ENCODE measurements around the gene RBM15B.
A peak's percentile ranks its signal among the peaks of the same experiment; 100 is the strongest.

Gene RBM15B

DNA sequence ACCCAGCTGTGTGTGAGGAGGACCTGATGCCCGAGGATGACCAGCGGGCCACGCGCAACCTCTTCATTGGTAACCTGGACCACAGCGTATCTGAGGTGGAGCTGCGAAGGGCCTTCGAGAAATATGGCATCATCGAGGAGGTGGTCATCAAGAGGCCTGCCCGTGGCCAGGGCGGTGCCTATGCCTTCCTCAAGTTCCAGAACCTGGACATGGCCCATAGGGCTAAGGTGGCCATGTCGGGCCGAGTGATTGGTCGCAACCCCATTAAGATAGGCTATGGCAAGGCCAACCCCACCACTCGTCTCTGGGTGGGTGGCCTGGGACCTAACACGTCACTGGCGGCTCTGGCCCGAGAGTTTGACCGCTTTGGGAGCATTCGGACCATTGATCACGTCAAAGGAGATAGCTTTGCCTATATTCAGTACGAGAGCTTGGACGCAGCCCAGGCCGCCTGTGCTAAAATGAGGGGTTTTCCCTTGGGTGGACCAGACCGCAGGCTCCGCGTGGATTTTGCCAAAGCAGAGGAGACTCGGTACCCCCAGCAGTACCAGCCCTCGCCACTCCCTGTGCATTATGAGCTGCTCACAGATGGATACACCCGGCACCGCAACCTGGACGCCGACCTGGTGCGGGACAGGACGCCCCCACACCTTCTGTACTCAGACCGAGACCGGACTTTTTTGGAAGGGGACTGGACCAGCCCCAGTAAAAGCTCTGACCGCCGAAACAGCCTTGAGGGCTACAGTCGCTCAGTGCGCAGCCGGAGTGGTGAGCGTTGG lies 1.5 kb downstream of the RBM15B start:
- no peak for DNase-seq

DNA sequence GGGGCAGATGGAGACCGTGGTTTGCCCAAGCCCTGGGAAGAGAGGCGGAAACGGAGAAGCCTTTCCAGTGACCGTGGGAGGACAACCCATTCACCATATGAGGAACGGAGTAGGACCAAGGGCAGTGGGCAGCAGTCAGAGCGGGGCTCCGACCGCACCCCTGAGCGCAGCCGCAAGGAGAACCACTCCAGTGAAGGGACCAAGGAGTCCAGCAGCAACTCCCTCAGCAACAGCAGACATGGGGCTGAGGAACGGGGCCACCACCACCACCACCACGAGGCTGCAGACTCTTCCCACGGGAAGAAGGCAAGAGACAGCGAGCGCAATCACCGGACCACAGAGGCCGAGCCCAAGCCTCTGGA lies 2.0 kb downstream of the RBM15B start:
- no peak for DNase-seq

DNA sequence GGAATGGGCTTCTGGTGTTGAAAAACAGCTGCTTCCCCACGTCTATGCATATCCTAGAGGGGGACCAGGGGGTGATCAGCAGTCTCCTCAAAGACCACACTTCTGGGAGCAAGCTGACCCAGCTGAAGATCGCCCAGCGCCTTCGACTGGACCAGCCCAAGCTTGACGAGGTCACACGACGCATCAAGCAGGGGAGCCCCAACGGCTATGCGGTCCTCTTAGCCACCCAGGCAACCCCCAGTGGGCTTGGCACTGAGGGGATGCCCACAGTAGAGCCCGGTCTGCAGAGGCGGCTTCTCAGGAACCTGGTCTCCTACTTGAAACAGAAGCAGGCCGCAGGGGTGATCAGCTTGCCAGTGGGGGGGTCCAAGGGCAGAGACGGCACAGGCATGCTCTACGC lies 2.5 kb downstream of the RBM15B start:
- no peak for DNase-seq

DNA sequence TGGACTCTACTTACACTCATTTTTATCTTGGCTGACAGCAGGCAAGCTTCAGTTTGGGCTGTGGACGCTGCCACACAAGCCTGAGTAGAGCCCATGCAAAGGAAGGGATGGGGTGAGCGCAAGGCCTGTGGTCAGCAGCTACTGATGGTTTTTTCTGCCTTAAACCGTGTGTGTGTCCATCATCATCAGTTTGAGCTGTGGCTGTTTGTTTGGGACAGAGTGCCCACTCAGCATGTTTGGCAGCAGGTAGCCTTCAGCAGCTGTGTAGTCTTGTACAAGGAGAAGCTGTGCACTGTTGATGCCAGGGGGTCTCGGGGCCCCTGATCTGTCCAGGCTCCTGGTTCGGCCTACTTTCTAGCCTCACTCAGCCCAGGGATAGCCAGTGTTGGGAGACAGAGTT lies 3.5 kb downstream of the RBM15B start:
- no peak for DNase-seq

DNA sequence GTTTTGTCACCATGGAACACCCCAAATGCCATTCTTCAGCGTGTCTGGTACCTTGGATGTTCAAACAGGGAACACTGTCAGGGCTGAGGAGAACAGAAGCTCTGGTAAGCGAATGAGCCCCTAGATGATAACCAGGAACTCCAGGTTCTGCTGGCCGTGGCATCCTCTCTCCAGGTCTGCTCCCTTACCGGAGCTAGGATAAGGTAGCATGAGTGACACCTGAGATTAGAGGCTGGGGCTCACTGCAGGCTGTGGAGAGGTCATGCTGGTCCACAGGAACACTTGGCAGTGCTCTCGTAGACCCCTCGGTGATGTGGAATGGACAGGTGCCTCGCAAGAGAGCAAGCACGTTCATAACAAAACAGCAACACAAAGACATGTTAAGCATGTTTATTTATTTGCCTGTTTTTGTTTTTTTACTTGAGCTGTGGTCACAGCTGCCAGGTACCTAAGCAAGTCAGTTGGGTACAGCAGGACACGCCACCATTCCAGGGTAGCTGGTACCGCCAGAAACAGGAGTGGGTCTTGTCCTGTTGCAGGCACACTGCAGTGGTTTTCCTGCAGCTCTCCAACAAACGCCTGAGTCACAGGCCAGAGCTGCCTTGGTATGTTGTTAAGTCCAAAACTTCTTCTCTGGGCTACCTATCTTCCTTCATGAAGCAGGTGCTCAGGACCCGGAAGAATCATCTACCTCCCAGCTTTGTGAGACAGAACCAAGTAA lies 4.6 kb downstream of the RBM15B start:
- no peak for DNase-seq

DNA sequence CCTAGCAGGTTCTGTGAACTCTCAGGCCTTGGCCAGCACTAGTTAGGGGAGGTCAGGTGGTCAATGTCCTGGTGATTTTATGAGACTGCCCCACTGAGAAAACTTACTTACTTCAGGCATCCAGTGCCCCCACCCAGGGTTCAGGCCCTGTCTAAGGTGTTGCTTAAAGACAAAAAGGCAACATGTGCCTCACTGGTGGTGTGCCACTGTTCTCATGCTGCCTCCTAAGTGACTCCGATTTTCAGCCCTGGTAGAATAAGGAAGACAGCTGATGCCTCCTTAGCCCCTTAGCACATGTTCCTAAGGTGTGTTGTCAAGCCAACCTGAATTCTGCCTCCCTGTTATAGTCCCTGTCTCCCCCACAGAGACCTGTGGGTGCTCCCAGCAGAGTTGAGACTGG lies 5.3 kb downstream of the RBM15B start:
- DNase-seq, result no peak

DNA sequence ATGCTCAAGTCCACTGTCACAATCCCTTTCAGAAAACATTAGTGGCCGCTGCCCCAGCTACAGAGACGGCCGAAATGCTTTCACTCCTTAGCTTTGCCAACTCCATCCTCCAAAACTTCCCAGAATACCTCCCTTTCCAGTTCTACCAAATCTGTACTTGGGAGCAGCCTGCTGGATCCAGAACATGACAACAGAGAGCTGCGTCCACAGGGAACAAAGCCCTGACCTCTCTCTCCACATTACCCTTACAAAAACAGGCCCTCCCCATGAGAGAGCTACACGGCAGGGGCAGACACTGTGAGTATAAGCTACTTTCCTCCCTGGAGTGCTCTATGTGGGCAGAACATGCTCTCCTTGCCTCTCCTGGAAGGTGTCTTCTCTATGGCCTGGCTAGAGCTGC lies 6.3 kb downstream of the RBM15B start:
- DNase-seq, result no peak

DNA sequence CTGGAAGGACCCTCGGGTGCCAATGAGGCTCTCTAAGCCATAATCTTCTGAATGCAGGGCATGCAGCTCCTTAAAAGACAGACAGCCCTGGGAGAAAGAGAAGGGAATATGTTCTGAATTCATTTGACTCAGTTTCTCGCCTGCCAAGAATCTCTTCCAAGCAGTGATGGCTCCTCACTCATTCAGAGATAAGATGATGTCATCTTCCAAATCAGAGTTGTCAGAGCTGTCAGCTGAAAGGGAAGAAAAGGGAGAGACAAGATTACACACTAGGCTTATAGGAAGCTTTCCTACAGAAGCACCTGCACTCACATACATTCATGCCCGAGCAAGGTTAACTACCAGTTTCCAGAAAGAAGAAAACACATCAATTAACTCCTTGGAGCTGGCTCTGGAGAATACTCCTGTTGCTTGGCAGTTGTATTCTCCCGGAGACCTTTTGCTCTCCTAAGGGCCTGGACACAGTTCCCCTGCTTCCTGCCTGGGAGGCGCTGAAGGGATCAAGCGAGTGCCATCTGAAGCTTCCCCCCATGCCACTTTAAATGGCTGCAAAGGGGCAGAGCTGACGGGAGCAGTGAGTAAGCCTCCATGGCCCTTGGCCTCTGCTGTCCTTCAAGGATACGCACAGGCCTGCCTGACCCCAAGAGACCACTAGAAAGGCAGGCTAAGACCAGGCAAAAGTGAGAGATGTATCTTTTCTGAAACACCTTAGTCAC lies 7.7 kb downstream of the RBM15B start:
- DNase-seq, result no peak

DNA sequence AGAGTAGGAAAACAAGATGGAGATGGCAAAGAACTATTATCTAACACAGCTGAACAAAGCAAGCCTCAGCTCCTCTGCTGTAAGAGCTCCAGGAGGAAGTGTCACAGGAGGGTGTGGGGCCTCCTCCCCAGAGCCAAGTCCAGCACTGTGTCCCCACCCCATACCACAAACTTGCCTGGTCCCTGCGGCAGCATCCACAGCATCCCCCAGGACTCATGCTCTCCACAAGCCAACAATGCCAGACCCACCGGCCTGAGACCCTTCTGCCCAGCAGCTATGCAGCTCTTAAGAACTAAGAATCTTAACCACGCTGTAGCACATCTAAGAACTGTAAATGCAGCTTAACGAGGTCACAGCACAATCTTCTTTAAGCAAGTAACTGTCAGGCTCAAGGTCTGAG lies 9.1 kb downstream of the RBM15B start:
- no peak for DNase-seq

DNA sequence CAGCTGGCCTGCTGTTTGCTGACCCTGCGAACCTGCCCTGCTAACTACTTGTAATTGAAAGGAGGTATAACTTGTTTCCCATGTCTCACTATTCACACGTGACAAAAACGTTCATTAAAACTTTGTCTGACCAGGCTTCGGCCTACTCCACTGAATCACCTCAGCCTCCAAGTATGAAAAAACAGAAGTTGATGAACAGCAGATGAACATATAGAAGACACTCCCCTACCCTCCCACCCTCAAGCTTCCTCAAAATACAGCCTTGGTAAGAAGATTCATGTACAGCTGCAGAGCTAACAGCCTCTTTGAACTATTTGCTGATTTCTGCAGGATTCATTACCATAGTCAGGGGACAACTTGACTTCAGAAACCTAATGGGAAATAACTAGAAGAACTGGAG lies 10.7 kb downstream of the RBM15B start:
- DNase-seq, result no peak

DNA sequence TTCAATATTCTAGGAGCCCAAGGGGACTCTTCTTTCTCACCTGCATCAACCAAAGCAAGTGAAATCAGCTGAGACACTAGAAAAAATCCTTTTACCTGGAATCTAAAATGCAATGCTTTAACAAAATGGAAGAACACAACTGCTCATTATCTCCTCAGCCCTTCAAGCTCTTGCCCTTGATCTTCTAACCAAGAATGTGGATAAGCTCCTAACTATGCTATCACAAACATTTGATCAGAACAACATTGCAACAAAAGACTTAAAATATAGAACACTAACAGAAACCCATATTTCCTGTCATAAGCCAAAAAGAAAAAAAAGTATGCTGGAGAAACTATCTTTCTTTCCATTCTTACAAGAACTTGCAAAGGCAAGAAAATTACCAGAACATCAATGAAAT lies 12.6 kb downstream of the RBM15B start:
- DNase-seq, result no peak

DNA sequence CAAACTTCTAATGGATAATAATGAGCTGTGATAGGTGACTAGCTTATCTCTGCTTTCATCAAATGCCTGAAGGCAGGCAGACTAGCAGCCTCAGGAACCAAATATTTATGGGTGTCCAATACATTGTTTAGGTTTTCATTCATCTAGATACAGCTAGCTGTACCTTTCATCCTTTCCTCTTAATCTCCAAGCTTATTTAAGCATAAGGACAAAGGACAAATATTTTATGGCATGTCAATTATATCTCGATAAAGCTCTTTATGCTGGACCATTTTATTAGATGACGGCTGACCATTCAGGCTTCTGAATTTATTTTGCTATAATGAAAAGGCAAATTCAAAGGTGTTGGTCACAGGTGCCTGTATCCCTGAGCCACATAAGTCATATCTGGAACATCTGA lies 16.9 kb downstream of the RBM15B start:
- no peak for DNase-seq

DNA sequence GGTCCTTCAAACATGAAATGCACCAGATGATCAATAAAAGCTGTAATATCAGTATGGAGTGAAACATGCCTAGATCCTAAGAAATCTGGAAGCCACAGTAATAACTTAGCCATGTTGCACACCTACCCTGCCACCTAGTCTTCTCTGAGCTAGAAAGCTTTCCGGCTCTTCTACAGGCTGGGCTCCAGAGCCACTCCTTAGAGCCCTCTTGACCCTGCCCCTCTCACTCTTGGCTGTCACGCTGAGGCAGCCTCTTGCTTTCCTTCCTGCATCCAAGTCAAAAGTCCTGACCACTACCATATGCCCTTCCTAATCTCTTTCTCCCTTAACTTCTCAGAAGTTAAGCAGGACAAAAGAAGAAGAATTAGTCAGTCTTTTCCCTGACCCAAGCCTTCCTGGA lies 17.7 kb downstream of the RBM15B start:
- DNase-seq, result no peak

DNA sequence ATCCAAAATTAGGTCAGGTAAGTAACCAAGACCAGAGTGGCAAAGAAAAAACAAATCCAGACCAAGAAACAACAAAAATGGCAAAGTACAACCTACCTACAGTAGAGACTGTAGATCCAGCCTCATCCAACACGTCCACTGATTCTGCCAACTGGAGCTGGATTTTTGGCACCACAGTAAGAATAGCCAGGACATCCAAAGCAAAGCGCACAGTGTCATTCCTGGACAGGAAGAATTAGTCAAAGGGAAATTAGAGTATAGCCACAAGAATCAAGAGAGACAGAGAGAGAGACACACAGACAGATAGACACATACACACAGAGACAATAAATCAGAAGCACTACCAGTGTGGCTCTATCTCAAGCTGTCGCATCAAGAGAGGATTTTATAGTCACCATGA lies 31.1 kb downstream of the RBM15B start:
- DNase-seq, result no peak

DNA sequence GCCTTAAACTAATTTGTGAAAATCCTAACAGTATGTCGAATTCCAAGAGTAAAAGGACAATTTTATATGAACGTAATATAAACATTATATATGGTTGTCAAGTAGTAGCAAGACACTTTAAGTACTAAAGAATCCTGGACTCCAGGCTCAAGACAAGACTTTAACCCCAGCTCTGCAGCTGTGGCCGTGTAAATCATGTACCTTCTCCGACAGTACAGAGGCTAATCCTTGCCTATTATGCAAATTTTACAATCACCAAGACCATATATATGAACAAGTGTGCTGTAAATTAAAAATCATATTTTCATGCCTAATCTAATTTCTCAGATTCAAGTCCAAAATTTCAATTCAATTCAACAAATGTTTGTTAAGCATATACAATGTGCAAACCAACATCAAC lies 35.8 kb downstream of the RBM15B start:
- no peak for DNase-seq

DNA sequence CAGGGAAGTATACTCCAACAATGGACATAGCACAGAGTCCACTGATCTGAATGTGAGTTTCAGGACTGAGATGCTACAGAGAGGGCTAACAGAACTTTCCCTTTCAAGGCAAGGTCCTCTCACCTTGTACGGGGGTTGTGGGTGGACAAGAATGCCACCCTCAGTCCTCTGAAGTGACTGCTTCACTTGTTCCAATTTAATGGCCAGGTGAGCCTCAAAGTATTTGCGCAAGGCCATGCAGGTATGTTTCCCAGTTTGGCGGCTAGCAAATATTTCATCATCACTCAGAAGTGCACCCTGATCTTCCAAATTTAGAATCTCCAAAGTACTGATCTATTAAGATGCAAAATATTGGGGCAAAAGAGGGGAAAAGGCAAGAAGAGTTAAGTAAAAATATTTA lies 38.1 kb downstream of the RBM15B start:
- DNase-seq, result no peak

DNA sequence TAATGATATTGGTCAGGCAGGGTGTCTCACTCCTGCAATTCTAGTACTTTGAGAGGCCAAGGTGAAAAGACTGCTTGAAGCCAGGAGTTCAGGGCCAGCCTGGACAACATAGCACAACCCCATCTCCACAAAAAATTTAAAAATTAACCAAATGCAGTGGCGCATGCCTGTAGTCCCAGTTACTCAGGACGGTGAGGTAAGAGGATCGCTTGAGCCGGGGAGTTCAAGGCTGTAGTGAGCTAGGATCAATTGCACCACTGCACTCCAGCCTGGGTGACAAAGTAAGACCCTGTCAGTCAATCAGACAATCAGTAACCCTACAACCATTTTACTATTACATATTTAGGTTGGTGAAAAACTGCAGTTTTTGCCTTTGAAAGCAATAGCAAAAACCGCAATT lies 43.0 kb downstream of the RBM15B start:
- no peak for DNase-seq

DNA sequence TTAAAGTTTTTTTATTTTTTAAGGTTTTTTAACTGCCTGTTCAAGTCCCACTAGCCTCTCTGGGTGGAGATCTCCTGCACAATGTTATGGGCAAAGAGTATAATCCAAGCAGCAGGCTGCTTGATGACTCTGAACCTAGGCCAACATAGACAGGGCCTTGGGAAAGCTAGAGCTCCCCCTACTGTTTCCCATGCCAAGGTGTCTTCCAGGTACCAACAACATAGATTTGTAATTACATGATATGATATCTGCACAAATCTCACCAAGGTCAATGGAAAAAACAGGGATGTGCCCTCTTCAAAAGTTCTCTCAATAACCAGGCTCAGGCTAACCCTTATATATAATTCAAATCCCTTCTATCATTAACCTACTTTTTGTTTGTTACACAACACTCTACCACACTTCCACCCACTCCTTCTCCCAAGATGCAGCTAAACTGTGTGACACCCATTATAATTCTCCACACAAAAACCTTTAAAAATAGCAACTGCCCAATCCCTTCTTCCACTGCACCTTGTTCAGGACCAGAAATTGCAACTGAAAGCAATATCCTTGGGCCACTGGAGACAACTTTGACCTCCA lies 43.8 kb downstream of the RBM15B start:
- peak; percentile 59 for DNase-seq

DNA sequence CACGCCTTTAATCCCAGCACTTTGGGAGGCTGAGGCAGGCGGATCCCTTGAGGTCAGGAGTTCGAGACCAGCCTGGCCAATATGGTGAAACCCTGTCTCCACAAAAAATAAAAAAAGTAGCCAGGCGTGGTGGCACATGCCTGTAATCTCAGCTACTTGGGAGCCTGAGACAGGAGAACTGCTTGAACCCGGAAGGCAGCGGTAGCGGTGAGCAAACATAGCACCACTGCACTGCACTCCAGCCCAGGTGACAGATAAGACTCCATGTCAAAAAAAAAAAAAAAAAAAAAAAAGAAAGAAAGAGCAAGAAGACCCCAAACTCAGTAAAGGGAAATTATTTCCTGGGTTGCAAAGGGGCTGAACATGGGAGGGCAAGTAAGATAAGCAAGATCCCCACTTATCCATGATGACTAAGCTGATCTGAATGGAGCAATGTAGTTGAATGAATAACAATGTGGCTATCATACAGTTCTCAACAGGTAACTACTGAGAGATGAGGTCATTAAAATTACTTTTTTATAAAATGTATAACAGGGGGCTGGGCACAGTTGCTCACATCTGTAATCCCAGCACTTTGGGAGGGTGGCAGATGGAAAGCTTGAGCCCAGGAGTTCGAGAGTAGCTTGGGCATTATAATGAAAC lies 46.0 kb downstream of the RBM15B start:
- DNase-seq, result no peak

DNA sequence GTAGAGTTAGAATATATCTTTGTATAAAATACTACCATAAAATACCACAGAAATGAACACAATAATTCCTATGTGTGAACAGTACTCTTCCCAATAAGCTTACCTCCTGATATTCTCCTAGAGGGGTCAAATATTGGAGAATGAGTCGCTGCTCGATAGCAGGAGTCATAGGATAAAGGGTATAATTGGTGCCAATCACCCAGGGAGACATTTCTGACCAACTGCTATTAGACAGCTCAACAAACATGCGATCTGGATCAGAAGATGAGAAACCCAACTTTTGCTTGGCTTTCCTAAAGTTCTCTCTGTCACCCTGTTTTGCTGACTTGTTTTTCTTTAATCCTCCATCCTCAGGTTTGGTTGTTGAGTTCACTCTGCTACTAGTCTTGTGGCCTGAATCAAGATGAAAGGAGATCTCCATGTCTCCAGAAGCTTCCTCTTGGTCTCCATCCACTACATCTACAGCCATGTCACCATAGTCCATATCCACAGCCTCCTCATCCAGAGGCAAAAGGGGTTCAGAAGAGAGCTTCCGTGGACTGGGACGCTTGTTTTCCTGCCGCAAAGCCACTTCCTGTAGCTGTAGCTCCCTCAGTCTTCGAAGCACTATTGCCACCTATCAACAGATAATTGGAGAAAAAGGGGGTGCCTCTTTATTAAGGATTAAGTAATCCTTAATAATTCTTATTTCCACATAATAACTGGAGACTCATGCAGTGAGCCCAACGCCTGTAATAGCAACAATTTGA lies 50.4 kb downstream of the RBM15B start:
- DNase-seq, result peak; percentile 14

DNA sequence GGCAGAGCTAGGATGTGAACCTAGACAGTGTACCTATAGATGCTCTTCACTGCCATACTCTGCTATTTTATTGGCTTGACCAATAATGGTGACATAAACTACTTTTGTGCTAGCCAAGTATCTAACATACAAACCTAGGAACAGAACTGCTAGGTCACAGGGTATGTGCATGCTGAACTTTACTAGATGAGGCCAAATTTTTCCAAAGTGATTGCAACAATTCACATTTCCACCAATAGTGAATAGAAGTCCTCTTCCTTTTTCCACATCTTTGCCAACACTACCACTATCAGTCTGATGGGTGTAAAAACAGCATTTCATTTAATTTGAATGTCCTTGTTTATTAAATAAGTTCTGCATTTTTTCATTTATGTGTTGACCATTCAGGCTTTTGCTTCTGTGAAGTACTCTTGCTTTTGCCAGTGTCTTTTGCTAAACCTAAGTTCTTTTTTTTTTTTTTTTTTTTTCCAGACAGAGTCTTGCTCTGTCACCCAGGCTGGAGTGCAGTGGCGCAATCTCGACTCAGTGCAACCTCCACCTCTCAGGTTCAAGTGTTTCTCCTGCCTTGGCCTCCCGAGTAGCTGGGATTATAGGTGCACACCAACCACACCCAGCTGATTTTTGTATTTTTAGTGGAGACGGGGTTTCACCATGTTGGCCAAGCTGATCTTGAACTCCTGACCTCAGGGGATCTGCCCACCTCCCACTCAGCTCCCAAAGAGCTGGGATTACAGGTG lies 54.6 kb downstream of the RBM15B start:
- no peak for DNase-seq

All from CD4-positive, alpha-beta T cell treated with Interleukin-6 for 4 hours (primary cell).